ENCODE results near the gene TM7SF2.
"Not testable (repeated sequence)": the region's sequence is repeated elsewhere in the genome, so short reads cannot be mapped to it uniquely, and the experiment has no call there.

The TM7SF2 gene

GRCh38 chr11:65128182-65129145 lies 16.8 kb downstream of the TM7SF2 start:
- DNase-seq (ENCODE audit: extremely low read depth in 1 of 2, low read depth in 1 of 2): no peak

- no peak for DNase-seq (ENCODE audit: extremely low read depth in 1 of 2, low read depth in 1 of 2)
These were observed 18.2 kb downstream of the TM7SF2 start for GRCh38 chr11:65129649-65130441.

DNA sequence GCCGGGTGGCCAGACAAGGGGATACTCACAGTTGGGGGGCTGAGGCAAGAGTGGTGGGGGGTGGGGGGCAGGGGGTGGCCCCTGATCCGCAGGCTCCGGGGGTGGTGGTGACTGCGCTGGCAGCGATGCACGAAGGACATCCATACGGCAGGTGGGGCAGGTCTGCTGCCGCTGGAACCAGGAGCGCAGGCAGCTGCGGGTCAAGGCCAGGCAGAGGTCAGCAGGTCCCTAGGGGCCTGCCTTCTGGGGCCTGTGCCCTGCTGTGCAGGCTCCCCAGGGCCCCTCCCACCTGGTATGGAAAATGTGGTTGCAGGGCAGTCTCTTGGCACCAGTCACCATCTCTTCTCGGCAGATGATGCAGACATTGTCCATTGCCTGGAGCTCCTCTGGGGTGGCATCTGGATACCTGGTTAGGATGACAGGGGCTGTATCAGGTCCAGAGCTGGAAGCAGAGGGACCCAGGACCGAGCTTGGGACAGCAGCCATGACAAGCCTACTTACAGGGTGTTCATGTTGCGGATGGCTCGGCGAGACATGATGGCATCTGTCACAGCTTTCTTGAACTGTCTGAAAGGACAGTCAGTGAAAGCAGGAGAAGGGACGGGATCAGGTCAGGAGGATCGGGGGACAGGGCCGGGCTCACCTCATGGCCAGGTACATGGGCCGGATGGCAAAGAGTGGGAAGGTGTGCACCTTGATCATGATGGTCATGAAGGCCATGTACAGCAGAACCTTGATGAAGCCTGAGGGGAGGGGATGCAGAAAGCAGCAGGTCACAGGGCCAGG lies 19.2 kb downstream of the TM7SF2 start:
- no peak for DNase-seq (ENCODE audit: extremely low read depth in 1 of 2, low read depth in 1 of 2)

GRCh38 chr11:65131417-65131776 lies 19.7 kb downstream of the TM7SF2 start:
- no peak for DNase-seq (ENCODE audit: extremely low read depth in 1 of 2, low read depth in 1 of 2)

- DNase-seq (ENCODE audit: extremely low read depth in 1 of 2, low read depth in 1 of 2): no peak
These were observed 20.2 kb downstream of the TM7SF2 start for GRCh38 chr11:65131895-65132237.

DNA sequence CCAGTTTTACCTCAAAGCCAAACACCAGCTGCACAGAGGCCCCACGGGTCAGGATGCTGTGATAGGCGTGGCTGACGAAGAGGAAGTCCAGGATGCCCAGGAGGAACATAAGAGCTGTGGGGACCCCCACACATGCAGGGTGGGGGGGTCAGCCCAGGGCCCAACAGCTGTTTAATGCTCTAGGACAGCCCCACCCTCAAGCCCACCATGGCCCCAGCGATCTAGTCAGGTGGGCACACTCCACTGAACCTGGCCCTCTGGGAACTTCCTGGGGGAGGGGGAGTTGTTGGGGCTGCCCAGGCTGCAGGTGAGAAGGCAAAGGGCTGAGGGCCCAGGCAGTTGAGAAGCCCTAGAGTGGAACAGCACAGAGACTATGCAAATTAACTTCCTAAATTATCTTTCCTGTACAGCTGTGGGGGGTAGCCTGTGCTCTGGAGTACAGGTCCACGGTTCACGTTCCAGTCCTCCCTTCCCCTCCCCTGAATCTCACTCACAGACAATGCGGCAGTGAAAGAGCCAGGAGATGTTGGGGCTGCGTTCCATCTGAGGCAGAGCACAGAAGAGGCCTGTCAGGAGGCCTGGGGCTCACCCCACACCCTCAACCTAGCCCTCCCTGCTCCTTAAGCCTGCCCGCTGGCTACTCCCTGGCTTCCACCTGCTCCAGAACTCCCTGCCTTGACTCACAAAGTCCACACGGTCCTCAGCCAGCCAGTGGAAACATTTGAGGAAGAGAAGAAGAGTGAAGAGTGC lies 20.7 kb downstream of the TM7SF2 start:
- DNase-seq (ENCODE audit: extremely low read depth in 1 of 2, low read depth in 1 of 2): no peak

GRCh38 chr11:65132988-65133700 lies 21.5 kb downstream of the TM7SF2 start:
- peak in 1 of 2 donors; percentile 62 for DNase-seq (ENCODE audit: extremely low read depth in 1 of 2, low read depth in 1 of 2)

DNA sequence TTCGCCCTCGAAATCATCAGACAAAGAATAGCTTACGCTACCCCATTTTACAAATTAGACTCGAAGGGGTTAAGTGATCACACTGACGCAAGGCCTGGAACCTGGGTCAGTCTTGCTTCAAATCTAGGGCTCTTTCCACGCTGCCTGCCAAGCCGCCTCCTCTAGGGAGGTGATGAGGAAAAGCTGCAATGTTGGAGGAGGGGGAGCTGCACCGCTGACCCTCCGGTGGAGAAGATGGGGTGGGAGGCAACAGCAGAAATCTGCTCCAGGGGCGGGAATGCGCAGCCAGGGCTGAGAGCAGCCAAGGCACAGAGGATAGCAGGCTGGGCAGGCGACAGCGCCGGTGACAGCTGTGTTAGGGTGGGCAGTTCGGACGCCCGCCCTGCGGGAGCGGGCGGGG lies 22.1 kb downstream of the TM7SF2 start:
- no peak for DNase-seq (ENCODE audit: extremely low read depth in 1 of 2, low read depth in 1 of 2)

DNA sequence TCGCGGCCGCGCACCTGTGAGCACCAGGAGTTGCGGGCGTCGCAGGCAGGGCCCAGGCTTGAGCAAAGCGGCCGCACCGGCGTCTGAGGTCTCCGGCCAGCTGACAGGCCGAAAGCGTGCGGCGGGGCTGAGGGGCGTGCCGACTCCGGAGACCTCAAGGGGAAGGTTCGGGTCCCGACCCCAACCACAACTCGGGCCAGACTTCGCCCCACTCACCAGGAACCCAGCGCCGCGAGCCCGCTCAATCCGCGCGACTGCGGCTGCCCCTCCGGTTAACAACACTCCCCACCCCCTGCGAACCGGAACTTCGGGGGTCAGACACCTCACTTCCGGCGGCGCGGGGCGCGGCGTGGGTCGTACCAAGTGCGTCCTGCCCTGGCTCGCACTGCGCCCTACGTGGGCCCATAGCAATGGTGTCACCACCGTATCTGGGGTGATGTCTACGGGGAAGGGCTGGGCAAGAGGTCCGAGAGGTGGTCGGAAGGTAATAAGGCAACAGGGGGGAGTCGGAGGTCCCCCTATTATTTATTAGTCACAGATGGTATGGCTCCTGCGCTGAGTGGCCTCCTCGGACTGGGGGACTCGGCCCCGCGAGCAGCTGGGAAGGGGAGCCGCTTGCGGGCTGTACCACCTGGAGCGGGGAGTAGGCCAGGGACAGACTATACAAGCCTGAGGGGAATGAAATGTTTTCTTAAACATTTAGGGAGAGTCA lies 22.7 kb downstream of the TM7SF2 start, which contains the start of gene SYVN1:
TSS of gene SYVN1 (minus strand) at position 280 of the 712 bp plus-strand sequence. CDS start 918 bp downstream, outside the sequence.
- DNase-seq (ENCODE audit: extremely low read depth in 1 of 2, low read depth in 1 of 2): peak; percentile 82

DNA sequence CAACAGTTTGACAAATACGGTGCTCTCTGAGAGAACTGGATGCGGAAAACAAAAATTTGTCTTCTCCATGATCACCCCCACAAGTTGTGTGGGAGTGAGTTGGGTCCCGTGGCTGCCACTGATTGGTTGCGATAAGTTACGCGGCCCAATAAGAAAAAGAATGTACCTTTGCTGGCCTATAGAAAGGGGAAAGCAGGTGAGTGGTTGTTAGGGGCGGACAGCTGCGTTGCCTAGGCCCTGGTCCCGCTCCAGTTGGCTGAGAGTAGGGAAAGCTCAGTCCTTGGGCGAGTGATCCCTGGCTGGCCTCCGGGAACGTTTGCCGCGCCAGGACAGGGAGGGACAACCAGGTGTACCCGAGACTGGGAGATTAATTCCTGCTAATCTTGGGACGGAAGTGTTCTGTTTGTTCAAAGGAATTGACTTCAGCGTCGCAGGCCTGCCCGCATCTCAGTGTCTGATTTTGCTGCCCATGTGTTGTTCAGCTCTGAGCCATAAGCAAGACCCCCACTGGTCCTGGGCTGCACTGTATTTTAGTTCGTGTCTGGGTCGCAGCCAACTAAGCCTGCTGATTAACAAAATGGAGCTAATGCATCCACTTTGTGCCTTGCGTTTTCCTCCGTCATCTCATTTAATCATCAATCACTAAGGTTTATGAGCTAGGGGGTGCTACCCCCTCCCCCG lies 23.4 kb downstream of the TM7SF2 start:
- DNase-seq (ENCODE audit: extremely low read depth in 1 of 2, low read depth in 1 of 2): peak in 1 of 2 donors; percentile 78

DNA sequence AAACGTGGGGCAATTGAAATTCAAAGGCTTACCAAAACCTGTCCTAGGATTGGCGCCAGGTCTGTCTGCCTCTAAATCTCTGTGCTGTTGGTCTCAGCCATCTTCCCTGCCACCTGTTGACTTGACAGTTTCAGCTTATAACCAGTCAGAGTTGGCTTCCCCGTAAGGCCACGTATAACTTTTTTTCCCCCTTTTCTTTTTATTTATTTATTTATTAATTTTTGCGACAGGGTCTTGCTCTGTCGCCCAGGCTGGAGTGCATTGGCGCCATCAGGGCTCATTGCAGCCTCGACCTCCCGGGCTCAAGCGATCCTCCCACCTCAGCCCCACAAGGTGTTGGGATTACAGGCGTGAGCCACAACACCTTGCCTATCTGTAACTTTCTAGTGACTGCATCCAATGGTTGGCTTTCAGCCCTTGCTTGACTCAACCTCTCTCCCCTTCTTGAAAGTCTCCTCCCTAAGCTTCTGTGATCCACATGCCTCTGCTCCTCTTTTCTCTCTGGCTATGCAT lies 24.0 kb downstream of the TM7SF2 start:
- no peak for DNase-seq (ENCODE audit: extremely low read depth in 1 of 2, low read depth in 1 of 2)

GRCh38 chr11:65136515-65137096 lies 24.9 kb downstream of the TM7SF2 start:
- no peak for DNase-seq (ENCODE audit: extremely low read depth in 1 of 2, low read depth in 1 of 2)

GRCh38 chr11:65141896-65142494 lies 30.3 kb downstream of the TM7SF2 start:
- DNase-seq (ENCODE audit: extremely low read depth in 1 of 2, low read depth in 1 of 2): no peak

DNA sequence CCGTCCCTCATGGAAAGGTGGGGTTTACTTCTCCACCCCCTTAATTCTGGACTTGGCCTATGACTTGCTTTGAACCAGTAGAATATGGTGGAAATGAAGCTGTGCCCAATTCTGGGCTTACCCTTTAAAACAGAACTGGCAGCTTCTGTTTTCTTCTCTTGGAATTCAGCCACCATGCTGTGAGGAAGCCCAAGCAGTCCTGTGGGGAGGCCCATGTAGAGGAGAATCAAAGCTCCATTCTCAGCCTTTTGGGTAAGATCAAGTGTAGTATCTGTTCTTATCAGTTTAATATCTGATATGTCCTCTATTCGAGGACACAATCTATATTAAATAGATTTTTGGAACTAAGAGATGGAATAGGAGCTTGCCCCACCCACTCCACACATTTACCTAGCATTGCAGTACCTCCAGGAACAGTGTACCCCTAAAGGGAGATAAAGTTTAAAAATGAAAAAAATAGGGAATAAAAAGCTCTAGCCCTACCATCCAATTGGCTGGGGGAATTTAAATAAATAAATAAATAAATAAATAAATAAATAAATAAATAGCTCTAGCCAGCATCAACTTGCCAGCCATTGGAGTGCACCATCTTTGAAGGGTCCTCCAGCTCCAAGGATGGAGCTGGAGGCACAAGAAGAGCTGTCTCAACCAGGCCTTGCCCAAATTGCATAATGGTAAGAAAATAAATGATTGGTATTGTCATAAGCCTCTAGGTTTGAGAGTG lies 35.8 kb downstream of the TM7SF2 start:
- DNase-seq (ENCODE audit: extremely low read depth in 1 of 2, low read depth in 1 of 2): no peak

GRCh38 chr11:65148657-65149056 lies 37.0 kb downstream of the TM7SF2 start:
- no peak for DNase-seq (ENCODE audit: extremely low read depth in 1 of 2, low read depth in 1 of 2)

DNA sequence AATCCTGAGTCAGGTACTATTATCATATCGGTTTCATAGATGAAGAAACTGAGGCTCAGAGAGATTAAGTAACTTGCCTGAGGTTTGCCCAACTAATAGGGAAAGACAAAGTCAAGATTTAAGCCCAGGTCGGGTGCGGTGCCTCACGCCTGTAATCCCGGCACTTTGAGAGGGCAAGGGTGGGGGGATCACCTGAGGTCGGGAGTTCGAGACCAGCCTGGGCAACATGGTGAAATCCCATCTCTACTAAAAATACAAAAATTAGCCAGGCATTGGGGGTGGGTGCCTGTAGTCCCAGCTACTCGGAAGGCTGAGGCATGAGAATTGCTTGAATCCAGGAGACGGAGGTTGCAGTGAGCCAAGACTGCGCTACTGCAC lies 38.4 kb downstream of the TM7SF2 start:
- DNase-seq (ENCODE audit: extremely low read depth in 1 of 2, low read depth in 1 of 2): not testable (repeated sequence)

All from stimulated activated CD8-positive, alpha-beta memory T cell treated with anti-CD3 and anti-CD28 coated beads, Interleukin-7, amount 100 ng/mL, for 48 hours (primary cell).